Mesendoderm (in vitro differentiated cells): ENCODE measurements around the gene RIT2.
A peak's percentile ranks its signal among the peaks of the same experiment; 100 is the strongest.

ENCODE experiments used
- DNase-seq: peaks from one replicate; pipeline ENCODE4 v3.0.0; 2013
- H2AK5ac ChIP-seq: 2 replicates; pipeline ENCODE4 v1.6.1; 2013; ENCODE audit warnings: low read length, inconsistent platforms
- H2BK120ac ChIP-seq: 2 replicates; pipeline ENCODE4 v1.6.1; 2013; ENCODE audit warnings: low read depth, mild to moderate bottlenecking, low read length, moderate library complexity, mixed read lengths
- H2BK15ac ChIP-seq: replicated peaks from 2 replicates; pipeline ENCODE4 v1.6.1; 2013; ENCODE audit warnings: low read depth, mild to moderate bottlenecking, moderate library complexity
- H2BK5ac ChIP-seq: 2 replicates; pipeline ENCODE4 v1.6.1; 2013; ENCODE audit warnings: low read length, inconsistent platforms
- H3K18ac ChIP-seq: 2 replicates; pipeline ENCODE4 v1.6.1; 2013; ENCODE audit warnings: mild to moderate bottlenecking, low read length, mixed read lengths
- H3K23ac ChIP-seq: one replicate; pipeline ENCODE4 v1.6.1; 2013; ENCODE audit warnings: low read length
- H3K27ac ChIP-seq: 2 replicates; pipeline ENCODE4 v1.5.1; 2013; ENCODE audit warnings: low read depth, mild to moderate bottlenecking, inconsistent platforms, low read length, moderate library complexity
- H3K27me3 ChIP-seq: 2 replicates; pipeline ENCODE4 v1.6.1; 2013; ENCODE audit warnings: low read length, control low read depth, mild to moderate bottlenecking, inconsistent platforms; ENCODE audit not compliant: insufficient read depth, poor library complexity
- H3K36me3 ChIP-seq: 2 replicates; pipeline ENCODE4 v1.6.1; 2013; ENCODE audit warnings: low read length, inconsistent platforms; ENCODE audit not compliant: control insufficient read depth, insufficient read depth
- H3K4ac ChIP-seq: one replicate; pipeline ENCODE4 v1.6.1; 2013; ENCODE audit warnings: low read depth, mild to moderate bottlenecking, low read length, moderate library complexity
- H3K4me1 ChIP-seq: 2 replicates; pipeline ENCODE4 v1.6.1; 2013; ENCODE audit warnings: low read depth, low read length, inconsistent platforms; ENCODE audit not compliant: control insufficient read depth
- H3K4me2 ChIP-seq: 2 replicates; pipeline ENCODE4 v1.6.1; 2013; ENCODE audit warnings: low read length
- H3K4me3 ChIP-seq: 2 replicates; pipeline ENCODE4 v1.5.1; 2013; ENCODE audit warnings: mild to moderate bottlenecking, low read length
- H3K56ac ChIP-seq: one replicate; pipeline ENCODE4 v1.6.1; 2013; ENCODE audit warnings: low read length
- H3K79me1 ChIP-seq: 2 replicates; pipeline ENCODE4 v1.6.1; 2013; ENCODE audit warnings: low read length, inconsistent platforms
- H3K79me2 ChIP-seq: 2 replicates; pipeline ENCODE4 v1.6.1; 2013; ENCODE audit warnings: mild to moderate bottlenecking, low read length; ENCODE audit not compliant: control insufficient read depth, insufficient read depth
- H3K9ac ChIP-seq: 2 replicates; pipeline ENCODE4 v1.6.1; 2013; ENCODE audit warnings: low read length, inconsistent platforms
- H4K5ac ChIP-seq: one replicate; pipeline ENCODE4 v1.6.1; 2013; ENCODE audit warnings: low read length
- H4K8ac ChIP-seq: one replicate; pipeline ENCODE4 v1.6.1; 2013; ENCODE audit warnings: low read depth, mild to moderate bottlenecking, control low read depth, low read length, moderate library complexity
- WGBS: extraction: QIAGEN DNeasy Blood & Tissue Kit; methylation state at CpG from one replicate; pipeline ENCODE4 v1.1.7; 2013; ENCODE audit warnings: low lambda C conversion rate, missing lambda C conversion rate; ENCODE audit not compliant: insufficient coverage; ENCODE audit errors: extremely low coverage; 5-methylcytosine and 5-hydroxymethylcytosine counted together

Gene RIT2

GRCh38 chr18:42860548-42860947 is 254.9 kb downstream of the RIT2 start:
- no peaks in the 10 kb centered on the region for H3K27me3 ChIP-seq
- H4K8ac ChIP-seq: no peak overlapping the region
- H4K5ac ChIP-seq: no peak overlapping the region
- no peak overlapping the region for H3K9ac ChIP-seq
- no peak overlapping the region for H3K4me3 ChIP-seq
- H3K27ac ChIP-seq: no peak overlapping the region
- no peak overlapping the region for H2BK15ac ChIP-seq
- no peak overlapping the region for H3K4ac ChIP-seq
- H3K4me2 ChIP-seq: no peak overlapping the region
- DNase-seq: no peak
- H3K56ac ChIP-seq: no peak overlapping the region
- H2BK5ac ChIP-seq: no peak overlapping the region
- no peaks in the 10 kb centered on the region for H3K79me1 ChIP-seq
- no CpG with 5 or more reads among the region's 1 CpG for WGBS
- H3K79me2 ChIP-seq: no peaks in the 10 kb centered on the region
- no peak overlapping the region for H3K18ac ChIP-seq
- H2AK5ac ChIP-seq: no peak overlapping the region
- H3K4me1 ChIP-seq: no peaks in the 10 kb centered on the region
- no peak overlapping the region for H3K23ac ChIP-seq
- no peaks in the 10 kb centered on the region for H3K36me3 ChIP-seq
- H2BK120ac ChIP-seq: no peak overlapping the region

- H2AK5ac ChIP-seq: no peak overlapping the region
- H3K79me2 ChIP-seq: no peaks in the 10 kb centered on the region
- H4K5ac ChIP-seq: no peak overlapping the region
- H2BK120ac ChIP-seq: peak overlapping the region; percentile 54
- no peak overlapping the region for H3K4ac ChIP-seq
- H3K4me2 ChIP-seq: no peak overlapping the region
- H4K8ac ChIP-seq: no peak overlapping the region
- H3K18ac ChIP-seq: no peak overlapping the region
- H3K27ac ChIP-seq: no peak overlapping the region
- H3K4me3 ChIP-seq: no peak overlapping the region
- no peak overlapping the region for H3K56ac ChIP-seq
- no peaks in the 10 kb centered on the region for H3K36me3 ChIP-seq
- DNase-seq: peak; percentile 37
- H3K27me3 ChIP-seq: no peaks in the 10 kb centered on the region
- H3K4me1 ChIP-seq: no peaks in the 10 kb centered on the region
- H2BK15ac ChIP-seq: no peak overlapping the region
- H2BK5ac ChIP-seq: no peak overlapping the region
- H3K23ac ChIP-seq: no peak overlapping the region
- no peak overlapping the region for H3K9ac ChIP-seq
- no peaks in the 10 kb centered on the region for H3K79me1 ChIP-seq
Measured at GRCh38 chr18:42860011-42860410, 255.5 kb downstream of the RIT2 start.

- Histone ChIP-seq H4K5ac (no peak overlapping the region), H3K56ac (no peak overlapping the region), H3K36me3 (no peaks in the 10 kb centered on the region), H3K27ac (no peak overlapping the region), H3K4me2 (no peak overlapping the region), H3K18ac (no peak overlapping the region), H2AK5ac (no peak overlapping the region), H3K4ac (no peak overlapping the region), H3K79me2 (no peaks in the 10 kb centered on the region), H3K23ac (no peak overlapping the region), H3K9ac (no peak overlapping the region), H3K27me3 (no peaks in the 10 kb centered on the region), H4K8ac (no peak overlapping the region), H3K4me1 (no peaks in the 10 kb centered on the region), H2BK5ac (no peak overlapping the region), H2BK15ac (no peak overlapping the region), H3K4me3 (no peak overlapping the region), H2BK120ac (no peak overlapping the region), H3K79me1 (no peaks in the 10 kb centered on the region)
- WGBS: no CpG with 5 or more reads among the region's 2 CpGs
- peak; percentile 45 for DNase-seq
Measured at GRCh38 chr18:42854558-42854957, 260.9 kb downstream of the RIT2 start.

- no peak for DNase-seq
- no peak overlapping the region for H3K4me2 ChIP-seq
- no peaks in the 10 kb centered on the region for H3K79me1 ChIP-seq
- H3K23ac ChIP-seq: no peak overlapping the region
- H3K4me3 ChIP-seq: no peak overlapping the region
- H3K36me3 ChIP-seq: no peaks in the 10 kb centered on the region
- no peak overlapping the region for H3K4ac ChIP-seq
- H2AK5ac ChIP-seq: no peak overlapping the region
- H3K18ac ChIP-seq: no peak overlapping the region
- no peaks in the 10 kb centered on the region for H3K27me3 ChIP-seq
- no peak overlapping the region for H2BK5ac ChIP-seq
- H3K9ac ChIP-seq: no peak overlapping the region
- no peak overlapping the region for H3K56ac ChIP-seq
- H2BK15ac ChIP-seq: no peak overlapping the region
- no peaks in the 10 kb centered on the region for H3K4me1 ChIP-seq
- H3K79me2 ChIP-seq: no peaks in the 10 kb centered on the region
- H4K5ac ChIP-seq: no peak overlapping the region
- WGBS: no CpG with 5 or more reads among the region's 5 CpGs
- H4K8ac ChIP-seq: no peak overlapping the region
- H3K27ac ChIP-seq: no peak overlapping the region
- no peak overlapping the region for H2BK120ac ChIP-seq
Measured at GRCh38 chr18:42850174-42851083, 265.1 kb downstream of the RIT2 start.

- Histone ChIP-seq H3K79me2 (no peaks in the 10 kb centered on the region), H3K4me1 (no peaks in the 10 kb centered on the region), H4K5ac (no peak overlapping the region), H4K8ac (no peak overlapping the region), H3K18ac (no peak overlapping the region), H3K4me2 (no peak overlapping the region), H2AK5ac (no peak overlapping the region), H3K56ac (no peak overlapping the region), H3K4ac (no peak overlapping the region), H2BK15ac (peak overlapping the region; percentile 74), H3K79me1 (no peaks in the 10 kb centered on the region), H3K4me3 (no peak overlapping the region), H3K23ac (no peak overlapping the region), H2BK5ac (no peak overlapping the region), H3K36me3 (no peaks in the 10 kb centered on the region), H3K27ac (no peak overlapping the region), H2BK120ac (no peak overlapping the region), H3K27me3 (no peaks in the 10 kb centered on the region), H3K9ac (no peak overlapping the region)
- no peak for DNase-seq
- no CpG with 5 or more reads among the region's 1 CpG for WGBS
Measured at GRCh38 chr18:42839408-42839807, 276.1 kb downstream of the RIT2 start.
